H1 (cell line): ENCODE results near the gene AMN. TPM values are rescaled to one million over a fixed set of nuclear protein-coding genes. Genes with fewer than 3 reads are reported as not detected.

Source experiments
- CTCF ChIA-PET: fragments of 300-600 bp; sonication (Branson Sonifier 250); formaldehyde crosslinking; loops from one replicate; lab custom pipeline; 2021; ENCODE audit not compliant: partially characterized antibody; lab: Charles Lee
- POLR2A ChIA-PET: fragments of 300-600 bp; sonication (Branson Sonifier 250); formaldehyde crosslinking; loops from one replicate; lab custom pipeline; 2021; ENCODE audit warnings: inconsistent platforms; ENCODE audit not compliant: partially characterized antibody; lab: Charles Lee
- DNase-seq, 2 experiments: peaks; one replicate each; pipeline versions ENCODE4 v3.0.0 to v3.0.0-alpha.2; 2010 to 2022; ENCODE audit warnings: low spot score in 2 of 2, low read depth in 1 of 2, mixed read lengths in 1 of 2
- FAIRE-seq: peaks from 2 replicates; lab custom pipeline; 2011; peaks lifted over from hg19 to GRCh38; lab: Jason Lieb, UNC
- H2AFZ ChIP-seq: 2 replicates; pipeline ENCODE4 v1.8.1; 2012; ENCODE audit warnings: low read length, inconsistent platforms
- H2AK5ac ChIP-seq: 2 replicates; pipeline ENCODE4 v1.6.1; 2013; ENCODE audit warnings: low read depth, low read length
- H2BK120ac ChIP-seq: replicated peaks from 2 replicates; pipeline ENCODE3; 2013; ENCODE audit warnings: low read depth, low read length, inconsistent platforms
- H2BK12ac ChIP-seq: 2 replicates; pipeline ENCODE4 v1.6.1; 2013; ENCODE audit warnings: low read depth, low read length
- H2BK15ac ChIP-seq: 2 replicates; pipeline ENCODE4 v1.6.1; 2013; ENCODE audit warnings: low read length
- H2BK20ac ChIP-seq: 2 replicates; pipeline ENCODE4 v1.6.1; 2013; ENCODE audit warnings: low read length
- H2BK5ac ChIP-seq: 2 replicates; pipeline ENCODE4 v1.6.1; 2013; ENCODE audit warnings: low read depth, low read length
- H3K14ac ChIP-seq: 2 replicates; pipeline ENCODE4 v1.6.1; 2013; ENCODE audit warnings: inconsistent platforms; ENCODE audit not compliant: insufficient read length
- H3K18ac ChIP-seq: 2 replicates; pipeline ENCODE4 v1.6.1; 2013; ENCODE audit warnings: low read length; ENCODE audit errors: extremely low read depth
- H3K23ac ChIP-seq: 2 replicates; pipeline ENCODE4 v1.6.1; 2013; ENCODE audit warnings: inconsistent platforms; ENCODE audit not compliant: insufficient read length
- H3K23me2 ChIP-seq: 2 replicates; pipeline ENCODE4 v1.6.1; 2013; ENCODE audit warnings: low read depth, low read length
- H3K27ac ChIP-seq: 2 replicates; pipeline ENCODE4 v1.6.1; 2011; ENCODE audit warnings: low read depth, low read length, inconsistent platforms
- H3K27me3 ChIP-seq, 4 experiments: replicated peaks in 1 of 4; 1 replicate in 1 of 4; 2 replicates in 3 of 4; pipeline versions ENCODE4 v1.6.1 to v1.8.1; 2011 to 2013; ENCODE audit warnings: low read length in 3 of 4, mild to moderate bottlenecking in 3 of 4, inconsistent platforms in 2 of 4, mixed read lengths in 2 of 4, moderate library complexity in 1 of 4; ENCODE audit not compliant: control insufficient read depth in 3 of 4, insufficient read depth in 3 of 4; ENCODE audit errors: extremely low read depth in 1 of 4
- H3K36me3 ChIP-seq, 4 experiments: 2 replicates each; pipeline versions ENCODE4 v1.6.1 to v1.8.1; 2011 to 2013; ENCODE audit warnings: mild to moderate bottlenecking in 4 of 4, low read length in 3 of 4, moderate library complexity in 2 of 4, control low read depth in 1 of 4, inconsistent platforms in 1 of 4; ENCODE audit not compliant: insufficient read depth in 4 of 4, control insufficient read depth in 2 of 4
- H3K4ac ChIP-seq: replicated peaks from 2 replicates; pipeline ENCODE3; 2013; ENCODE audit warnings: low read length, low read depth, mixed read lengths, inconsistent platforms; ENCODE audit not compliant: insufficient read length
- H3K4me1 ChIP-seq, 4 experiments: replicated peaks in 1 of 4; 1 replicate in 1 of 4; 2 replicates in 3 of 4; pipeline versions ENCODE4 v1.6.1 to v1.8.1; 2011 to 2013; ENCODE audit warnings: low read length in 3 of 4, inconsistent platforms in 2 of 4, mixed read lengths in 1 of 4; ENCODE audit not compliant: insufficient read depth in 4 of 4, control insufficient read depth in 3 of 4
- H3K4me2 ChIP-seq, 2 experiments: 2 replicates each; pipeline versions ENCODE4 v1.6.1 to v1.8.1; 2011 to 2013; ENCODE audit warnings: low read depth in 2 of 2, low read length in 2 of 2, control low read depth in 1 of 2, inconsistent platforms in 1 of 2, mild to moderate bottlenecking in 1 of 2; ENCODE audit not compliant: insufficient read depth in 1 of 2
- H3K4me3 ChIP-seq, 4 experiments: fragments of 200-600, 300-600 bp in 1 of 4; sonication (generic), shearing (Covaris generic), sonication (Bioruptor Twin) in 1 of 4; 2 replicates each; pipeline versions ENCODE4 v1.5.1 to v1.8.1; 2011 to 2016; ENCODE audit warnings: low read length in 4 of 4, low read depth in 3 of 4, control low read depth in 2 of 4, inconsistent platforms in 2 of 4, mild to moderate bottlenecking in 2 of 4, mixed read lengths in 1 of 4, moderate library complexity in 1 of 4; ENCODE audit not compliant: insufficient read depth in 2 of 4; ENCODE audit errors: extremely low read depth in 1 of 4
- H3K56ac ChIP-seq: replicated peaks from 2 replicates; pipeline ENCODE3; 2013; ENCODE audit warnings: low read depth, mild to moderate bottlenecking, mixed read lengths, low read length, inconsistent platforms; ENCODE audit not compliant: insufficient read length
- H3K79me1 ChIP-seq: 2 replicates; pipeline ENCODE4 v1.6.1; 2013; ENCODE audit warnings: low read depth, low read length, control low read depth
- H3K79me2 ChIP-seq, 2 experiments: 2 replicates each; pipeline versions ENCODE4 v1.6.1 to v1.8.1; 2012 to 2013; ENCODE audit warnings: low read length in 2 of 2, mild to moderate bottlenecking in 2 of 2, inconsistent platforms in 1 of 2; ENCODE audit not compliant: insufficient read depth in 2 of 2, control insufficient read depth in 1 of 2
- H3K9ac ChIP-seq, 4 experiments: replicated peaks in 1 of 4; 1 replicate in 1 of 4; 2 replicates in 3 of 4; pipeline versions ENCODE4 v1.6.1 to v1.8.1; 2011 to 2013; ENCODE audit warnings: low read depth in 3 of 4, low read length in 3 of 4, control low read depth in 2 of 4, mild to moderate bottlenecking in 2 of 4, moderate library complexity in 2 of 4, inconsistent platforms in 1 of 4; ENCODE audit errors: extremely low read depth in 1 of 4
- H3K9me3 ChIP-seq, 2 experiments: 2 replicates each; pipeline versions ENCODE4 v1.6.1 to v1.8.1; 2012 to 2013; ENCODE audit warnings: mild to moderate bottlenecking in 2 of 2, moderate library complexity in 2 of 2, control low read depth in 1 of 2, inconsistent platforms in 1 of 2, low read depth in 1 of 2, low read length in 1 of 2, mixed read lengths in 1 of 2; ENCODE audit not compliant: insufficient read depth in 2 of 2
- H4K20me1 ChIP-seq, 2 experiments: replicated peaks in 1 of 2; 2 replicates each; pipeline versions ENCODE3 to v1.8.1; 2011 to 2013; ENCODE audit warnings: inconsistent platforms in 2 of 2, low read length in 2 of 2, mild to moderate bottlenecking in 1 of 2; ENCODE audit not compliant: insufficient read depth in 2 of 2, control insufficient read depth in 1 of 2
- H4K5ac ChIP-seq: 2 replicates; pipeline ENCODE4 v1.6.1; 2013; ENCODE audit warnings: low read length, low read depth, mixed read lengths, inconsistent platforms; ENCODE audit not compliant: insufficient read length
- H4K8ac ChIP-seq: 2 replicates; pipeline ENCODE4 v1.8.0; 2013; ENCODE audit warnings: mild to moderate bottlenecking, moderate library complexity, low read length, inconsistent platforms; ENCODE audit not compliant: insufficient read depth; ENCODE audit errors: extremely low read depth
- H4K91ac ChIP-seq: replicated peaks from 2 replicates; pipeline ENCODE3; 2013; ENCODE audit warnings: low read length, mixed read lengths, inconsistent platforms; ENCODE audit not compliant: insufficient read length
- ATF2 ChIP-seq: IDR thresholded peaks from 2 replicates; pipeline ENCODE4 v1.6.1; 2012; ENCODE audit warnings: low read length, inconsistent platforms
- BACH1 ChIP-seq: IDR thresholded peaks from 2 replicates; pipeline ENCODE4 v1.6.1; 2012; ENCODE audit warnings: low read length, improper control_type of control experiment
- HDAC6 ChIP-seq: IDR thresholded peaks from one replicate; pipeline ENCODE4 v1.7.1; 2012; ENCODE audit warnings: low read depth, mild to moderate bottlenecking, inconsistent platforms, low read length, moderate library complexity
- KDM5A ChIP-seq: fragments of 200-600 bp; IDR thresholded peaks from 2 replicates; pipeline ENCODE4 v1.7.1; 2012; ENCODE audit warnings: mild to moderate bottlenecking, low read length, inconsistent platforms, mixed read lengths
- WGBS, 2 experiments: shearing (Covaris generic) in 1 of 2; methylation state at CpG; one replicate each; pipeline versions ENCODE4 v1.1.6 to v1.1.7; 2013 to 2015; ENCODE audit warnings: low lambda C conversion rate in 2 of 2, mixed read lengths in 2 of 2, inconsistent platforms in 1 of 2, low coverage in 1 of 2, missing lambda C conversion rate in 1 of 2; ENCODE audit not compliant: insufficient replicate concordance in 2 of 2, insufficient coverage in 1 of 2, insufficient read length in 1 of 2; ENCODE audit errors: extremely low coverage in 1 of 2, missing lambda C conversion rate in 1 of 2; 5-methylcytosine and 5-hydroxymethylcytosine counted together
- polyA plus RNA-seq, 7 experiments: library from polyadenylated mRNA; depleted of rRNA in 3 of 7; stranded (reverse) in 5 of 7; unstranded in 2 of 7; fragments of >200 nt in 5 of 7; fragments of 200-250 nt in 2 of 7; gene quantifications; 1 replicate in 5 of 7; 2 replicates in 1 of 7; 4 replicates in 1 of 7; pipeline versions ENCODE4 v1.2.1 to v1.2.3, GENCODE V29; 2011 to 2013; ENCODE audit warnings: missing spikeins in 2 of 7, mixed read lengths in 2 of 7
- total RNA-seq: library from RNA; stranded (reverse); fragmentation: NEBNext Ultra II Directional; extraction: Animal tissue kit (Norgen Biotek cat#: 25700); gene quantifications from 2 replicates; pipeline ENCODE4 v1.2.1, GENCODE V29; 2021

Gene AMN
- total and polyA plus RNA-seq, 2 of the 8 experiments (the other 6 are each of a cell fraction or from before 2014, with no cell fraction given): 0.77 to 1.5 TPM

- Histone ChIP-seq H3K4ac (no peak overlapping the region), H3K9me3 (no peaks in the 10 kb centered on the region), H2BK20ac (no peak overlapping the region), H4K8ac (no peak overlapping the region), H3K79me2 (no peaks in the 10 kb centered on the region), H3K4me1 (0 out of 7 replicates have a peak, but pooled peaks cover 0 to 4% (median 0%) of the 10 kb centered on the region in 4 experiments), H3K4me2 (no peak overlapping the region), H3K27ac (no peak overlapping the region), H2AK5ac (no peak overlapping the region), H2BK15ac (no peak overlapping the region), H4K91ac (no peak overlapping the region), H3K27me3 (no peaks in the 10 kb centered on the region), H2BK5ac (no peak overlapping the region), H2AFZ (no peak overlapping the region), H3K23me2 (no peaks in the 10 kb centered on the region), H3K14ac (no peak overlapping the region), H3K18ac (no peak overlapping the region), H4K5ac (no peak overlapping the region), H2BK120ac (no peak overlapping the region), H3K9ac (no peak overlapping the region), H3K23ac (no peak overlapping the region), H2BK12ac (no peak overlapping the region), H3K79me1 (no peaks in the 10 kb centered on the region), H3K56ac (no peak overlapping the region), H3K4me3 (no peak overlapping the region), H4K20me1 (peaks cover 0 to 2% of the 10 kb centered on the region in 2 experiments), H3K36me3 (no peaks in the 10 kb centered on the region)
- FAIRE-seq (no peak), DNase-seq (no peak)
- 73% methylated on average over 1 of the region's 1 CpG; no CpG with 5 or more reads in 1 of the 2 experiments for WGBS, 2 experiments
- ChIA-PET CTCF (interaction anchor here (1.2 to 2.7 kb wide), 3 partner anchors 10 to 20 kb away, joined by 3 to 14 read pairs (median 3); no protein-coding TSS in a partner anchor), POLR2A (no interaction called here)
- TF ChIP-seq ATF2 (no peak), BACH1 (no peak), HDAC6 (no peak), KDM5A (no peak)
Measured at GRCh38 chr14:102888748-102889147, 33.7 kb upstream of the AMN start.
